Kidney (tissue), 14 donors: Measurements from ENCODE around the gene ORAI1. TPM values are rescaled to one million over a fixed set of nuclear protein-coding genes. Genes with fewer than 3 reads are reported as not detected.
"Not testable (repeated sequence)": the region's sequence is repeated elsewhere in the genome, so short reads cannot be mapped to it uniquely, and the experiment has no call there.

ENCODE experiments used
- DNase-seq, 5 donors: peaks; one replicate each; pipeline ENCODE4 v3.0.0-alpha.2; 2013 to 2020
- FAIRE-seq: peaks from 2 replicates; lab custom pipeline; 2012; peaks lifted over from hg19 to GRCh38; lab: Jason Lieb, UNC
- H3K27ac ChIP-seq, 2 donors: one replicate each; pipeline ENCODE4 v1.7.0; 2013; ENCODE audit warnings: low read depth in 2 of 2, low read length in 2 of 2, inconsistent platforms in 1 of 2
- H3K27me3 ChIP-seq: one replicate; pipeline ENCODE4 v1.7.1; 2013; ENCODE audit warnings: low read length, inconsistent platforms; ENCODE audit not compliant: control insufficient read depth, insufficient read depth
- H3K36me3 ChIP-seq, 3 donors: one replicate each; pipeline versions ENCODE4 v1.7.0 to v1.7.1; 2013; ENCODE audit warnings: low read length in 3 of 3, control low read depth in 1 of 3, inconsistent platforms in 1 of 3; ENCODE audit not compliant: insufficient read depth in 3 of 3, control insufficient read depth in 2 of 3
- H3K4me1 ChIP-seq, 3 donors: one replicate each; pipeline versions ENCODE4 v1.7.0 to v1.7.1; 2013; ENCODE audit warnings: low read length in 3 of 3, inconsistent platforms in 1 of 3, low read depth in 1 of 3; ENCODE audit not compliant: control insufficient read depth in 2 of 3, insufficient read depth in 2 of 3
- H3K4me3 ChIP-seq, 3 donors: one replicate each; pipeline versions ENCODE4 v1.7.0 to v1.8.1; 2013; ENCODE audit warnings: low read length in 3 of 3, control low read depth in 1 of 3, inconsistent platforms in 1 of 3
- H3K9ac ChIP-seq, 3 donors: one replicate each; pipeline versions ENCODE4 v1.7.0 to v1.7.1; 2013; ENCODE audit warnings: low read length in 3 of 3, control low read depth in 1 of 3, inconsistent platforms in 1 of 3
- H3K9me3 ChIP-seq, 3 donors: one replicate each; pipeline versions ENCODE4 v1.7.0 to v1.7.1; 2013; ENCODE audit warnings: low read length in 3 of 3, control low read depth in 1 of 3, inconsistent platforms in 1 of 3; ENCODE audit not compliant: control insufficient read depth in 2 of 3, insufficient read depth in 1 of 3
- CTCF ChIP-seq: IDR thresholded peaks from 3 replicates; pipeline ENCODE4 v1.5.1; 2012; ENCODE audit warnings: mild to moderate bottlenecking, moderate library complexity, borderline replicate concordance; ENCODE audit not compliant: insufficient read depth; ENCODE audit errors: extremely low read depth
- intact Hi-C: fragments of 100-400 bp; cut with DNase I; formaldehyde crosslinking; loops from one replicate; pipeline ENCODE4 v1.11.1; 2022
- polyA plus RNA-seq: library from polyadenylated mRNA; stranded (reverse); fragments of 350-450 nt; fragmentation: Illumina TruSeq; extraction: RNeasy Lipid Tissue Mini Kit (QIAGEN cat#74804); gene quantifications from one replicate; pipeline ENCODE4 v1.2.3, GENCODE V29; 2014; ENCODE audit warnings: low read depth, low replicate concordance; ENCODE audit not compliant: insufficient read depth
- total RNA-seq: library from RNA; stranded (reverse); fragmentation: NEBNext Ultra II Directional; extraction: Animal tissue kit (Norgen Biotek cat#: 25700); gene quantifications from one replicate; pipeline ENCODE4 v1.2.1, GENCODE V29; 2021
- donor health status: control.
- donor health status: control.
- donor health status: control.
- donor health status: control.
- donor health status: control.
- donor health status: DM: yes; HTN: yes; CAD: no.
- donor health status: Normal renal cell carcinoma (clear cell type).

ORAI1 gene
- total and polyA plus RNA-seq, 2 donors from 2014 or later: 16.5 to 18.2 TPM

- DNase-seq: no peak
- no peak overlapping the region for H3K9ac ChIP-seq
- no peak overlapping the region for H3K4me3 ChIP-seq
- no peaks in the 10 kb centered on the region for H3K36me3 ChIP-seq
- H3K9me3 ChIP-seq: no peaks in the 10 kb centered on the region
- intact Hi-C loops: loop anchor here (10.0 kb wide), 1 partner anchor 121 kb away; no protein-coding TSS in a partner anchor
- no peak overlapping the region for H3K27ac ChIP-seq
- H3K4me1 ChIP-seq: peaks cover 0 to 5% (median 0%) of the 10 kb centered on the region in 3 donors
- H3K27me3 ChIP-seq: no peaks in the 10 kb centered on the region
- no peak for TF ChIP-seq CTCF
- no peak for FAIRE-seq
Observed at GRCh38 chr12:121676190-121676589, 49.9 kb downstream of the ORAI1 start.

DNA sequence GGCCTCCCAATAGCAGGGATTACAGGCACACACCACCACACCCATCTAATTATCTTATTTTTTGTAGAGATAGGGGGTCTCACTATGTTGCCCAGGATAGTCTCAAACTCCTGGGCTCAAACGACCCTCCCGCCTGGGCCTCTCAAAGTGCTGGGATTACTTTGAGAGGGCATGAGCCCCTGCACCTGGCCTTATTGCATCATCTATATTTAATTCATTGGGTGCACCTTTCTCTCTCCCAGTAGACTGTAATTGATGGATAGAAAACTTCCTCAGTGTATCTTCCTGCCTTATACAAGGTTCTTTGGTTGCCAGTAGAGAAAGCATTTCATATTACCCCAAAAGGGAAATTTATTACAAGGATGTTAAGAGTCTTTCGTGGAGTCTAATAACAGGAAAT, 52.0 kb downstream of the ORAI1 start:
- DNase-seq: no peak
- Histone ChIP-seq H3K9me3 (no peaks in the 10 kb centered on the region), H3K9ac (no peak overlapping the region), H3K27ac (no peak overlapping the region), H3K36me3 (no peaks in the 10 kb centered on the region), H3K4me1 (no peaks in the 10 kb centered on the region), H3K27me3 (no peaks in the 10 kb centered on the region), H3K4me3 (no peak overlapping the region)
- TF ChIP-seq CTCF: no peak
- no peak for FAIRE-seq
- intact Hi-C loops: loop anchor here (10.0 kb wide), 1 partner anchor 124 kb away; no protein-coding TSS in a partner anchor

- FAIRE-seq (no peak), DNase-seq (peak in 3 of 5 donors; percentile 20 to 54 (median 31))
- H3K9me3 ChIP-seq: no peaks in the 10 kb centered on the region
- no peak overlapping the region for H3K27ac ChIP-seq
- H3K4me1 ChIP-seq: no peaks in the 10 kb centered on the region
- intact Hi-C loops: loop anchor here (10.0 kb wide), 1 partner anchor 124 kb away; no protein-coding TSS in a partner anchor
- H3K27me3 ChIP-seq: no peaks in the 10 kb centered on the region
- no peak overlapping the region for H3K9ac ChIP-seq
- H3K4me3 ChIP-seq: no peak overlapping the region
- no peak for TF ChIP-seq CTCF
- H3K36me3 ChIP-seq: no peaks in the 10 kb centered on the region
Observed at GRCh38 chr12:121678716-121679300, 52.5 kb downstream of the ORAI1 start.

DNA sequence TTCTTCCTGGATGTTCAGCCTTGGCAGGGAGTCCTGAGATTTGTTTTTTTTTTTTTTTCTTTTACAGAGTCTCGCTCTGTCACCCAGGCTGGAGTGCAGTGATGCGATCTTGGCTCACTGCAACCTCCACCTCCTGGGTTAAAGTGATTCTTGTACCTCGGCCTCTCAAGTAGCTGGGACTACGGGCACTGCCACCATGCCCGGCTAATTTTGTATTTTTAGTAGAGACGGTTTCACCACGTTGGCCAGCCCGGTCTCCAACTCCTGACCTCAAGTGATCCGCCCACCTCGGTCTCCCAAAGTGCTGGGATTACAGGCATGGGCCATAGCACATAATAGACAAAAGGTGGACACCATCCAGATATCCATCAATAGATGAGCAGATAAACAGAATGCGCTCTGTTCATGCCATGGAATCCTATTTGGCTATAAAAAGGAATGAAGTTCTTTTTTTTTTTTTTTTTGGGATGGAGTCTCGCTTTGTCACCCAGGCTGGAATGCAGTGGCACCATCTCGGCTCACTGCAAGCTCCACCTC, 53.4 kb downstream of the ORAI1 start:
- FAIRE-seq, H3K27ac ChIP-seq: not testable (repeated sequence)

More for the DNA sequence above, 53.4 kb downstream of the ORAI1 start:
- not testable (repeated sequence) for H3K4me3 ChIP-seq, DNase-seq, H3K36me3 ChIP-seq, H3K4me1 ChIP-seq, H3K27me3 ChIP-seq, H3K9me3 ChIP-seq, H3K9ac ChIP-seq
- intact Hi-C loops: loop anchor here (10.0 kb wide), 1 partner anchor 125 kb away; no protein-coding TSS in a partner anchor
